Measurements from ENCODE around the gene PUS1.
"Not testable (repeated sequence)": the region's sequence is repeated elsewhere in the genome, so short reads cannot be mapped to it uniquely, and the experiment has no call there.

PUS1 gene

DNA sequence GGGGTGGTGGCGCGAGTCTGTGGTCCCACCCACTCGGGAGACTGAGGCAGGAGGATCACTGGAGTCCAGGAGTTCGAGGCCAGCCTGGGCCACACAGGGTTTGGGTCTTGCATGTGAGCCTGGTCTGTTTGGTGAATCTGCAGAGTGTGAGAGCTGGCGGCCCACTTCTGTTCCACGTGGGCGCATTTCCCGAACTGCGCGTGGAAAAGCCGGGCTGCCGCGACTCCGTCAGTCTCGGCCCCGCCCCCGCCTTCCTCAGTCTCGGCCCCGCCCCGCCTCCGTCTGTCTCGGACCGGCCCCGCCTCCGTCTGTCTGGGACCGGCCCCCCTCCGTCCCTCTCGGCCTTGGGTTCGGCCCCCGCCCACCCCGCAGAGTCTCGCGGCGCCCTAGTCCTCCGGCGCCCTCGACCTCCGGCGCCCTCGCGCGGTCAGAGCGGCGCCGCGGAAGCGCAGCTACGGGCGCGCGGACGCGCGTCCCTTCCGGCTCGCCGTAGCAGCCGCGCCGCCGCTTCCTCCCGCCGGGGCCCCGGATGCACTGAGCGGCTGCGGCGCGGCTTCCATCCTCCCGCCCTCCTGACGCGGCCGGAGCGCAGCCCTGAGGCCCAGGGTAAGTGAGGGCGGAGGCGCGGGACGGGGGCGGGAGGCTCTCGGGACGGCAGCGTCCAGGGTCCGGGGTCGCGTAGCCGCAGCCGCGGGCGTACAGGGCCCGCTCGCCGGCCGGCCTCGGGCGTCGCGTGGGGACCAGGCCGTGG is 20.5 kb downstream of the PUS1 start, which contains the start of gene EP400:
EP400 (plus strand) TSS at position 512 of the 751 bp plus-strand sequence. CDS start 10,678 bp downstream, outside the sequence.
- TF ChIP-seq ZFX (IDR thresholded peaks at IDR 0.05): peak; percentile 95; the same call in 1 of the 2 replicates
- TF ChIP-seq, protein P1, sequence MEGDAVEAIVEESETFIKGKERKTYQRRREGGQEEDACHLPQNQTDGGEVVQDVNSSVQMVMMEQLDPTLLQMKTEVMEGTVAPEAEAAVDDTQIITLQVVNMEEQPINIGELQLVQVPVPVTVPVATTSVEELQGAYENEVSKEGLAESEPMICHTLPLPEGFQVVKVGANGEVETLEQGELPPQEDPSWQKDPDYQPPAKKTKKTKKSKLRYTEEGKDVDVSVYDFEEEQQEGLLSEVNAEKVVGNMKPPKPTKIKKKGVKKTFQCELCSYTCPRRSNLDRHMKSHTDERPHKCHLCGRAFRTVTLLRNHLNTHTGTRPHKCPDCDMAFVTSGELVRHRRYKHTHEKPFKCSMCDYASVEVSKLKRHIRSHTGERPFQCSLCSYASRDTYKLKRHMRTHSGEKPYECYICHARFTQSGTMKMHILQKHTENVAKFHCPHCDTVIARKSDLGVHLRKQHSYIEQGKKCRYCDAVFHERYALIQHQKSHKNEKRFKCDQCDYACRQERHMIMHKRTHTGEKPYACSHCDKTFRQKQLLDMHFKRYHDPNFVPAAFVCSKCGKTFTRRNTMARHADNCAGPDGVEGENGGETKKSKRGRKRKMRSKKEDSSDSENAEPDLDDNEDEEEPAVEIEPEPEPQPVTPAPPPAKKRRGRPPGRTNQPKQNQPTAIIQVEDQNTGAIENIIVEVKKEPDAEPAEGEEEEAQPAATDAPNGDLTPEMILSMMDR (conservative IDR thresholded peaks at IDR 0.05): peak; percentile 86
- peak within 1 kb of the TSS; percentile 81 for H3K27ac ChIP-seq

DNA sequence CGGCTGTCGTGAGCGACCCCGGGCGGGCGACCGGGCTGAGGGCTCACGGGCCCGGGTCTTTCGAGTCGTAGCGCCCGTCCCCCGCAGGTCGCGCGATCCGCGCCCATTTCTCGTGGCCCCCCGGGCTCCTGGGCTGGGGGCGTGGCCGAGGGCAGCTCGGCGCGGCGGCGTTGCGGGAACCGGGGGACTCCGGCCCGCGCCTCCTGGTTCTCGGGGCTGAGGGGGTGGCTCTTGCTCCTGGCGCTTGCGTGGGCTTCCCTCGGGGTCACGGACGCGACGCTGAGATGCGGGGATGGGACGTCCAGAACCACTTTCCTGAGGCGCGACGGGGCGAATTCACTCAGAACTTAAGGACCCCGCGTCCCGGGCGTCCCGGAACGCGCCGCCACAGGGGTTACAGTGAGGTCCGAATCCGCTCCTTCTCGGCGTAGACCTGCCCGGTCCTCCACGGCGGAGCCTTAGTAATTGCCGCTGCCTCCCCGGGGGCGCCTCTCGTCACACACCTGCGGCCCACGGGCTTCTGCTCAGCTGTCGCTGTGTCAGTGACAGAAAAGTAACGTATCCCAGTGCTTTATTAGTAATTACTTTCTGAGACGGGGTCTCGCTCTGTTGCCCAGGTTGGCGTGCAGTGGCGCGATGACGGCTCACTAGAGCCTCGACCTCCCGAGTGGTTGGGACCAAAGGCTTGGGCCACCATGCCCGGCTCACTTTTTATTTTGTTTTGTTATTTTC is 21.3 kb downstream of the PUS1 start:
- peak overlapping the region; percentile 81 for H3K27ac ChIP-seq

DNA sequence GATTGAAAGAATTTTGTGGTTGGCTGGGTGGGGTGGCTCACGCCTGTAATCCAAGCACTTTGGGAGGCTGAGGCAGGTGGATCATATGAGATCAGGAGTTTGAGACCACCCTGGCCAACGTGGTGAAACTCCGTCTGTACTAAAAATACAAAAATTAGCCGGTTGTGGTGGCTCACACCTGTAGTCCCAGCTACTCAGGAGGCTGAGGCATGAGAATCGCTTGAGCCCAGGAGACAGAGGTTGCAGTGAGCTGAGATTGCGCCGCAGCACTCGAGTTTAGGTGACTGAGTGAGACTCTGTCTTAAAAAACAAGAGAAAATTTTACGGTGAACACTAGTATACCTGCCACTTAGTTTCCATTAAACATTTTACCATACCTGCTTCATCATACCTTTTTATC is 24.7 kb downstream of the PUS1 start:
- not testable (repeated sequence) for H3K27ac ChIP-seq

More for the DNA sequence above, 21.3 kb downstream of the PUS1 start:
- peak; percentile 77 for TF ChIP-seq ZFX (IDR thresholded peaks at IDR 0.05)
- TF ChIP-seq, protein P1 (conservative IDR thresholded peaks at IDR 0.05): no peak

DNA sequence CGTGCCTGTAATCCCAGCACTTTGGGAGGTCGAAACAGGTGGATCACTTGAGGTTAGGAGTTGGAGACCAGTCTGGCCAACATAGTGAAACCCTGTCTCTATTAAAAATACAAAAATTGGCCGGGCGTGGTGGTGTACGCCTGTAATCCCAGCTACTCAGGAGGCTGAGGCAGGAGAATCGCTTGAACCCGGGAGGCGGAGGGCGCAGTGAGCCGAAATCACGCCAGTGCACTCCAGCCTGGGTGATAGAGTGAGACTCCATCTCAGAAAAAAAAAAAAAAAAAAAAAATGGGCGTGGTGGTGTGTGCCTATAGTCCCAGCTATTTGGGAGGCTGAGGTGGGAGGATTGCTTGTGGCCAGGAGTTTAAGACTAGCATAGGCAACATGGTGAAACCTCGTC is 25.4 kb downstream of the PUS1 start:
- H3K27ac ChIP-seq: not testable (repeated sequence)

DNA sequence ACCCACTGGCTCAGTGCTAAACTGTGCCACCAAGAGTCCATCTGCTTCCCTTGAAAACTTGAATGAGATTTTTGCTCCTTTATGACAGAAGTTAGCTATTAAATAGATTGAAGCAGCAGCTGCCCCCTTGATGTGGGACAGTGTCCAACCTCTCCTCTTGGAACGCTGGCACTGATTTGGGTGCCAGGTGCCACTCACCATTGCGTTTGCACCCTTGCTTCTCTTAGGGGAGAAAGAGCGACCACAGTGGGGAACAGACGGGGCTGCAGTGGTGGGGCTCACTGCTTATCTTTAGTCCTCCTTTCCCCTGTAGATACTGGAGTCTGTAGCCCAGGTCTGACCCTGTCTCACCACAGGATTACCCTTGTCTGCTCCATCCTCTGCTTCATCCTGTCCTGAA is 30.0 kb downstream of the PUS1 start:
- TF ChIP-seq ZFX (IDR thresholded peaks at IDR 0.05): no peak
- TF ChIP-seq, protein P1 (conservative IDR thresholded peaks at IDR 0.05): no peak

DNA sequence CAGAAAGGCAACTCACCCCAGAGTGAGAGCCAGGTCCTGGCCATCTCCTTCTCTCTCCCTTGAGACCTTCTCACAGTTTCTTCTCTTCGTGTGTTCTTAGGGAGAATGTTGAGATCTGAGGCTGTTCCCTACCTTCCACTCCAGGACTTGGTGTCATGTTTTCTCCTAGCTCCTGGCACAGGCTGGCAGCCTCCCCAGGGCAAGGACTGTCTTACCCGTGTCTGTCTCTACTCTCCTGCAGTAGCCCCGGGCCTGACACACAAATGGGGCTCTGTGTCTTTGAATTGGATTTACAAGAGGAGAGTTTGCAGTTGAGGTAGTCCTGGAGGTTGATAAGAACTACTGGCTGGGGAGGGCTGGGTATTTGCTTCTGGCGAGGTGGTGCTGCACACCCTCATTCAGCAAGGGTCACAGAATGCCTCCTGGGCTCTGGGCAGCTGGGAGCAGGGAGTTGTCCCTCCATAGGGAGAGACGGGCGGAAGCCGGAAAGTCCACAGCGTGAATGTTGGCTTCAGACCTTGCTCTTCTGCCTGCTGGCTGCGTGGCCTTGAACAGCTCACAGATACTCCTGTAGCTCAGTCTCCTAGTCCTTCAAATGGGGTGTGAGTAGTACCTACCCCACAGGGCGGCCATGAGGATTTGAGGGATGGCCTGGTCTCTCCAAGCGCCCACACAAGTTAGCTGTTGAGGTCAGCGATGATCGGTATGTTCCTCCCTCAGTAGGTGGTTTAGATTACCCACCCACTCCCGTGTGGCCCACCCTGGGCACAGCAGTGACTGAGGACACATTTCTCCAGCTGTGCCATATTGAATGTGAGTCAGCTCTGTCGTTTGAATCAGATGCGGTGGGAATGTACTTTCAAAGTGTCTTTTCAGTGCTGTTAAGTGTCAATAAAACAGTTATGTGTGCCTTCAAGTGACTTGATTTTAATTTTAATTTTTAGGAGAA is 30.8 kb downstream of the PUS1 start:
- no peak overlapping the region for H3K27ac ChIP-seq
- TF ChIP-seq, protein P1 (conservative IDR thresholded peaks at IDR 0.05): no peak
- no peak for TF ChIP-seq ZFX (IDR thresholded peaks at IDR 0.05)

More for the DNA sequence above, 30.0 kb downstream of the PUS1 start:
- no peak overlapping the region for H3K27ac ChIP-seq

DNA sequence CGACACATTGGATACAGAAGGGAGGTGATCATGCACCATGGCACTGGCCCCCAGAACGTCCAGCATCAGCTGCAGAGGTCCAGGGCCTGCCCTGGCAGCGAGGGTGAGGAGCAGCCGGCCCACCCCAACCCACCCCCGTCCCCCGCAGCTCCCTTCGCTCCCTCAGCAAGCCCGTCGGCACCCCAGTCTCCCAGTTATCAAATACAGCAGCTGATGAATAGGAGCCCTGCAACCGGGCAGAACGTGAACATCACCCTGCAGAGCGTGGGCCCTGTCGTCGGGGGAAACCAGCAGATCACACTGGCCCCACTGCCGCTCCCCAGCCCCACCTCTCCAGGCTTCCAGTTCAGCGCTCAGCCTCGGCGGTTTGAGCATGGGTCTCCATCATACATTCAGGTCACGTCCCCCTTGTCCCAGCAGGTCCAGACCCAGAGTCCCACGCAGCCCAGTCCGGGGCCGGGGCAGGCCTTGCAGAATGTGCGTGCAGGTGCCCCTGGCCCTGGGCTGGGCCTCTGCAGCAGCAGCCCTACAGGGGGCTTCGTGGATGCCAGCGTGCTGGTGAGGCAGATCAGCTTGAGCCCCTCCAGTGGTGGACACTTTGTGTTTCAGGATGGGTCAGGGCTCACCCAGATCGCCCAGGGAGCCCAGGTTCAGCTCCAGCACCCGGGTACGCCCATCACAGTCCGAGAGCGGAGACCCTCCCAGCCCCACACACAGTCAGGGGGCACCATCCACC is 31.7 kb downstream of the PUS1 start:
- not testable (repeated sequence) for H3K27ac ChIP-seq

DNA sequence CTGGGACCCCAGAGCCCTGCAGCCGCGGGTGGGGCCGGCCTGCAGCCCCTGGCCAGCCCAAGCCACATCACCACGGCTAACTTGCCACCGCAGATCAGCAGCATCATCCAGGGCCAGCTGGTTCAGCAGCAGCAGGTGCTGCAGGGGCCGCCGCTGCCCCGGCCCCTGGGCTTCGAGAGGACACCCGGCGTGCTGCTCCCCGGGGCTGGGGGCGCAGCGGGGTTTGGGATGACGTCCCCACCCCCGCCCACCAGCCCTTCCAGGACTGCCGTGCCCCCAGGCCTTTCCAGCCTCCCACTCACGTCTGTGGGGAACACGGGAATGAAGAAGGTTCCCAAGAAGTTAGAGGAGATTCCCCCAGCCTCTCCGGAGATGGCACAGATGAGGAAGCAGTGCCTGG is 32.3 kb downstream of the PUS1 start:
- H3K27ac ChIP-seq: not testable (repeated sequence)

DNA sequence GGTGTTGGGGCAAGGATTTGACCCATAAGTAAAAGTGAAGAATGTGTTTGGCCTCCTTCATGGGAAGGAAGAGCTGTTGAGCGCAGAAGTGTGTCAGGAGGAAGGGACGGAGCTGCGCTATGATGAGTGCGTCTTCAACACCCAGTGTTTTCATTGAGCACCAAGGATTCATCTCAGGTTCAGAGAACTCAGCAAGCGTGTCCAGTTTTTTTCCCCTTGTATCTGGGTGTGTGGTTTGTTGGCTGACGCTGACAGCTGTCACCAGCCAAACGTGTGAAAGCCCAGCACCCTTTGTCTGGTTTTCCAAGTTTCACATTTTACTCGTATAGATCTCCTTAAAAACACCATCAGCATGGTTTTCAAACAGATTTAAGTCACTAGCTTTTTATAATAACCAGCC is 33.0 kb downstream of the PUS1 start:
- TF ChIP-seq, protein P1 (conservative IDR thresholded peaks at IDR 0.05): no peak
- TF ChIP-seq ZFX (IDR thresholded peaks at IDR 0.05): no peak

More for the DNA sequence above, 33.0 kb downstream of the PUS1 start:
- no peak overlapping the region for H3K27ac ChIP-seq

All from C4-2B (cell line).